ENCODE measurements around the gene SLC39A1.
A peak's percentile ranks its signal among the peaks of the same experiment; 100 is the strongest.
"Not testable (repeated sequence)": the region's sequence is repeated elsewhere in the genome, so short reads cannot be mapped to it uniquely, and the experiment has no call there.

SLC39A1 gene

GRCh38 chr1:153963030-153963849 lies at the start of gene SLC39A1:
TSS of gene SLC39A1 (minus strand) at chr1:153963537. CDS start at chr1:153962715, 822 bp downstream.
- peak; percentile 68 for DNase-seq (ENCODE audit: low read depth)

GRCh38 chr1:154012543-154012942 lies 49.2 kb upstream of the SLC39A1 start:
- not testable (repeated sequence) for DNase-seq (ENCODE audit: low read depth)

- no peak for DNase-seq (ENCODE audit: low read depth)
Measured at GRCh38 chr1:154012129-154012528, 48.8 kb upstream of the SLC39A1 start.

DNA sequence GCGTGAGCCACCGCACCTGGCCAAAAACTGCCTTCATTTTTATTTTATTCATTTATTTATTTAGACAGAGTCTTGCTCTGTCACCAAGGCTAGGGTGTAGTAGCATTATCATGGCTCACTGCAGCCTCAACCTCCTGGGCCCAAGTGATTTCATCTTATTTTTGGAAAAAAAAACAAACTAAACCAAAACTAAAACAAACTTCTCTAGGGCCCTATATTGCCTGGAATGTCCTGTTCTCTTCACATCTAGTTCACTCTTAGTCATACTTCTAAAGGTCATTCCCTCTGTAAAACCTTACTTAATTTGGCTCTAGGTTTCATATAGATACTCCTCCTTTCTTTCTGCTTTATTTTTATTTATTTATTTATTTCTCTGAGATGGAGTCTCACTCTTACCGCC lies 42.8 kb upstream of the SLC39A1 start:
- no peak for DNase-seq (ENCODE audit: low read depth)

- no peak for DNase-seq (ENCODE audit: low read depth)
Measured at GRCh38 chr1:154000420-154000819, 37.1 kb upstream of the SLC39A1 start.

DNA sequence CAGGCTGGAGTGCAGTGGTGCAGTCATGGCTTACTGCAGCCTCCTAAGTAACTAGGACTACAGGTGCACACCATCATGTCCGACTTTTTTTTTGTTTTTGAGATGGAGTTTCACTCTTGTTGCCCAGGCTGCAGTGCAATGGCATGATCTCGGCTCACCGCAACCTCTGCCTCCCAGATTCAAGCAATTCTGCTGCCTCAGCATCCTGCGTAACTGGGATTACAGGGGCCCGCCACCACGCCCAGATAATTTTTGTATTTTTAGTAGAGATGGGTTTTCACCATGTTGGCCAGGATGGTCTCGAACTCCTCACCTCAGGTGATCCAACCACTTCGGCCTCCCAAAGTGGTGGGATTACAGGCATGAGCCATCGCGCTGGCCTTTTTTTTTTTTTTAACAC lies 33.5 kb upstream of the SLC39A1 start:
- DNase-seq (ENCODE audit: low read depth): not testable (repeated sequence)

GRCh38 chr1:153995640-153996039 lies 32.3 kb upstream of the SLC39A1 start:
- no peak for DNase-seq (ENCODE audit: low read depth)

DNA sequence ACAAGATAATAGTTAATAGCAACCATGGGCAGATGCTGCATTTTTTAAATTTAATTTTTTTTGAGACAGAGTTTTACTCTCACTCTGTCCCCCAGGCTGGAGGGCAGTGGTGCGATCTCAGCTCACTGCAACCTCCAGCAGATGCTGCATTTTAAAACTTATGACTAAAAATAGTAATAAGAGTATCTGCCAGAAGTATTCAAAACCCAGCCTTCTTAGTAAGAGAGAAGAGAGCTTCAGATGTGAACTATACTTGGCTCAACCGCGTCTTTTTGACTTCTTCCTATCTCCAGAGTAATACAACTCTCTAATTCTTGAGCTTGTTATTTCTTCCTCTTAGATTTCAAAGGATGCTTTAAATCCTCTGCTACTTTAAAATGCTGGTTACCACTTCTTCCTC lies 31.9 kb upstream of the SLC39A1 start:
- DNase-seq (ENCODE audit: low read depth): no peak

GRCh38 chr1:153991806-153992205 lies 28.5 kb upstream of the SLC39A1 start:
- DNase-seq (ENCODE audit: low read depth): no peak

GRCh38 chr1:153991151-153991630 lies 27.9 kb upstream of the SLC39A1 start:
- no peak for DNase-seq (ENCODE audit: low read depth)

- DNase-seq (ENCODE audit: low read depth): peak; percentile 87
Measured at GRCh38 chr1:153990468-153991150, 27.3 kb upstream of the SLC39A1 start, which contains the start of gene RPS27. TSS of gene RPS27 (plus strand) at chr1:153990762. CDS start at chr1:153990797, 35 bp downstream.

DNA sequence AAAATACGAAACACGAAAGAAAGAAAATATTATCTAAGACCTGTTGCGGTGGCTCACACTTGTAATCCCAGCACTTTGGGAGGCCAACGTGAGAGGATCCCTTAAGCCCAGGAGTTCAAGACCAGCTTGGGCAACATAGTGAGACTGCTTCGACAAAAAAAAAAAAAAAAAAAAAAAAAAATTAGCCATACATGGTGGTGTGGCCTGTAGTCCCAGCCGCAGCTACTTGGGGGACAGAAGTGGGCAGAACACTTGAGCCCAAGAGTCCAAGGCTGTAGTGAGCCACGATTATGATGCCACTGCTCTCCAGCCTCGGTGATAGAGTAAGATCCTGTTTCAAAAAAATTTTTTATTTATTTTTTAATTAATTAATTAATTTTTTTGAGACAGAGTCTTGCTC lies 24.3 kb upstream of the SLC39A1 start:
- no peak for DNase-seq (ENCODE audit: low read depth)

DNA sequence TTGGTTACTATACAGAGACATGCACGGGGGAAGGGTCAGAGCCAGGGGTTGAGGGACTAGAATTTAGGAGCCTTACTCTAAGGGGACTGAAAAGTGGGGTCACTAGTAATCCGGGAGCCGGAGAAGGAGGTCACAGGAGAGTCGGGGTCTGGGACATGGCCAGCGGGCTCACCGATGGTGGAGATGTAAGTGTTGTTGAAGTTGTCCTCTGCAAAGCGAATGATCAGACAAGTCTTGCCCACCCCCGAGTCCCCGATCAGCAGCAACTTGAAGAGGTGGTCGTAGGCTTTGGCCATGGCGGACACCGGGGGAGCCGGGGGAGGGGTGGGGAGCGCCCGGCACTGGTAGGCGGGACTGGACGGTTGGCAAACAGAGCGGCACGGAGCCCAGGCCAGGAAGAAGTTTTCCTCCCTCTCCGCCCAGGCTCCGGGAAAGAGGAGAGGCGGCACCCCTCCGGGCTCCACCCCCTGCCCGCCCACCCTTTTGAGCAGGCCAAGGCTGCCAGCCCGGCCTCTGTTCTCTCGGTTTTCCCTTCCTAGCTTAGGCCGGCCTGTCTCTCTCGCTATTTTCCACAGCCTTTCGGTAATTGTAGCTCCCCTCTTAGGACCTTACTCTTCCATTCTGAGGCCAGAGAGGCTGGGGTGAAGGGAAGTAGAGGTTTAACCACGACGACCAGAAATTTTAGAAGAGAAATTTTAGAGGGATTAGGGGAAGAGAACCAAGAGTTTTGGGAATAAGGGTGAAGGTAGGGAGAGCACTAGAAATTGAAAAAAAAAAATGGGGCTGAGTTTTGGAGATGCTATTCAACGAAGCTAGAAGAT lies 22.8 kb upstream of the SLC39A1 start, which contains the start of gene RAB13:
Gene RAB13, minus strand, starts transcription at position 399 of the 821 bp plus-strand sequence. Its CDS starts 103 bp downstream, at position 296.
- DNase-seq (ENCODE audit: low read depth): no peak

DNA sequence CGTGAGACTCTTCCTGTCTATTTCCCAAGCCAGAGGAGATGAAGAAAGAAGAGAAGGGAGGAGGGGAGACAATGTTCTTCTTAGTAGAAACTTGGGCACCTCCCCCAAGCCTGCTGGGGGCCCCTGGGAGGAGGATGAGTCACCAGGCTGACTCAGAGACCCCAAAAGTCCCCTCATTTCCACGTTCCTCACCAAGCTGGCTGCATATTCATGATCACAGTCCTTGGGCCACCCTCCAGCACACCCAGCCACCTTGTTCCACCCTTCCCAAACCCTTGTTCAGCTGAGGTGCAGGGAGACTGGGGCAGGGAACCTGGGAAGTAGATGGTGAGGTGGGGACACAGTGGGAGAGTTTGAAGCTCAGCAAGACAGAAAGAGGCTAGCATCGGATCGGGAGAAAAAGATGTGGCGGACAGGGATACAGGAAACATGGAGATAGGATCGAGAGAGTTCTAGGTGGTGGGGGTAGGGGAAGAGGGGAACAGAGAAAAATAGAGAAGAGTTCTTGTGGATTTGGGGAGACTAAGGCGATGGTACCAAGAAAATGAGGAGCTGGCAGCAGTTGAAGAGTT lies 22.1 kb upstream of the SLC39A1 start:
- DNase-seq (ENCODE audit: low read depth): no peak

DNA sequence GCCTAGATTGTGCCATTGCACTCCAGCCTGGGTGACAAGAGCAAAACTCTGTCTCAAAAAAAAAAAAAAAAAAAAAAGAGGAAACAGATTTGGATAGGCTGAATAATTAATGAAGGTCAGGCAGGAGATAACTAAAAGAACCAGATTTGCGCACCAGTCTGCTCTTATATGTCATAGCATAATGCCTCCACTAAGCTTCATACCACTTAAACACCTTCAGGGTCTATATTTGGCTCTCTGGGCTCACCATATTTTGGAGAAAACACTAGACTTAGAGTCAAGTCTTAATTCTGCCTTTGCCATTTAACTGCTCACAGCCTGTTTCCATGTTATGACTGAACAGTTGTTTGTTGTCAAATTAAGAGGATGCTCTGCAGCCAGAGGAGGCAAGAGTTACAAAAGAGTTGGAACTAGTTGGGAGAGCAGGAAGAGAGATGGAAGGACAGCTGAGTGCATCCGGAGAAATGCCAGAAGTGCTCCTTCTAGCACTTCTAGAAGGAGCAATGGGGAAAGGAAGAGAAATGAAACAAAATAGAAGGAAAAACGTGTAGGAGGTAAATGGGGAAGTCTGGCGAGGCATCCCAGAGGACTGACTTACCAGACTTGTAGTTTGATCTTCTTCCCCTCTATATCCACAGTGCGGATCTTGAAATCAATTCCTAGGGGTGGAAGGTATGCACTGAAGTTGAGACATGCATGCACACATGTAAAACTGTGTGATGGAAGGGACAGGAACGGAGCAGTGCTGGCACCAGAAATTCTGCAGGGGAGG lies 21.0 kb upstream of the SLC39A1 start:
- no peak for DNase-seq (ENCODE audit: low read depth)

- not testable (repeated sequence) for DNase-seq (ENCODE audit: low read depth)
Measured at GRCh38 chr1:153981735-153982134, 18.4 kb upstream of the SLC39A1 start.

GRCh38 chr1:153979091-153979490 lies 15.8 kb upstream of the SLC39A1 start:
- DNase-seq (ENCODE audit: low read depth): not testable (repeated sequence)

DNA sequence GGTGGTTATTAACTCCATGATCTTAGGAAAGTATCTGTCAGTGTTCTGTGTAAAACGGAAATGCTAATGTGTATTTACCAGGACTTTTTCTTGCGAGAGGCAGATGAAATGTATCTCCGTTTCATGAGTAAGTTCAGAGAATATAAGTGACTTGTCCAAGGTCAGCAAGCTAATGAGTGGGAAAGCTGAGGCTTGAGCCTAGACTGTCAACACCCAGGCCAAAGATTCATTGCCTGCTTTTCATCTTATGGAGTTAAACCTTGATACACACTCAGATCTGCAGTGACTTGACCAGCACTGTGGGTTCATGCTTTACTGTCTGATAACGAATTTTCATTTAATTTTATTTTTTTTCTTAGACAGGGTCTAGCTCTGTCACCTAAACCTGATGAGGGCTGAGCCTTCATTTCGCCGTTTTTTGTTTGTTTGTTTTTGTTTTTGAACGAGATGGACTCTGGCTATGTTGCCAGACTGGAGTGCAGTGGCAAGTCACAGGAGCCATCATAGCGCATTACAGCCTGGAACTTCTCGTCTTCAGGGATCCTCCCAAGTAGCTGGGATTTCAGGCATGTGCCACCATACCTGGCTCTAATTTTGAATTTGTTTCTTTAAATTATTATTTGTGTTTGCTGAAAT lies 15.1 kb upstream of the SLC39A1 start:
- DNase-seq (ENCODE audit: low read depth): no peak

DNA sequence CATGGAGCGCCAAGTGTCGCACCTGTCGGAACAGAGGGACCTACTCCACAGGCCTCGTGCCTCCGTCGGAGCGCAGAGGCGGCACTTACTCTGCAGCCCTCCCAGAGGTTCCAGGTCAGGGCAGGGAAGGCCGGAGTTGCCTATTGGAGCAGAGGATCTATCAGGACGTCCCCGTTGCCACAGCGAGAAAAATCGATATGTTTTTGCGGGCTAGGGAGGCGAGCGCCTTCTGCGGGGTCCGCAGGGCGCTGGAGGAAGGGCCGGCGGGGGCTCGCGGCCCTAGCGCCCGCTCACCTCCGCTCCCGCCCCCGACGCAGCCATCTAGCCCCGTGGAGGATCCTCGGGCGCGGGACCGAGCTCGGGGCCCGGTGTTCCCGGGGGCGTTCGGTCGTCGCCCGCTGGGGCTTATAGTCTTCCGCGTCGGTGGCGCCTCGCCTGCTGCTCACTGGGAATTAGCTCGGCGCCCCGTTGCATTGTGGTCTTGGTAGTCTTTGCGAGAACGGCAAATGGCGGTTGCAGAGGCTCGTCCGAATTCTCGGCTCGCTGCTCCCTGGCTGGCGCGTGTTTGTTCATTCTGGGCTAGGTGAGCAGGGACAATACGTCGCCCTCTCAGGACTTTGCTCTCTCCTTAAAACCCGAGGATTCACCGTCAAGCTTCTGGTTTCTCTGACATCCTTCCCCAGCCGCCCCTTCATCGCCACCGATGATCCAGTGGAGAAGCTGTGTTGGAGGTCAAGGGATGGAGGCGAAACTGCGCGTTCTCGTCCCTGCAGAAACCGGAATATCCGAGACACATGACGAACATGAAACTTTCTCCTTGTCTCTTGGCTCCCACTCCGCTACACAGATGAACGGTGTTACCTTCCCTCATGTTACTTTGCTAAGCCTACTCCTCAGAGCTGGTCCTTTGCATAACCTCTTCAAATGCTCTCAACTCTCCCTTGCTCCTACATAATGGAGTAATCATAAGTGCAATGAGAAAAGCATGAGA lies 14.2 kb upstream of the SLC39A1 start, which contains the start of gene JTB:
Gene JTB, minus strand, starts transcription at position 425 of the 991 bp plus-strand sequence. Its CDS starts 422 bp downstream, at position 3.
- no peak for DNase-seq (ENCODE audit: low read depth)
